Measurements from ENCODE around the gene JHY. TPM values are rescaled to one million over a fixed set of nuclear protein-coding genes. Genes with fewer than 3 reads are reported as not detected.

The JHY gene
- polyA plus RNA-seq, 1 of the 3 experiments (the other 2 are of a cell fraction), result 2.9 TPM

GRCh38 chr11:122847466-122847865 is 35.1 kb upstream of the JHY start:
- H3K79me2 ChIP-seq (ENCODE audit: insufficient read depth), result no peaks in the 10 kb centered on the region
- H3F3A ChIP-seq (replicated peaks; ENCODE audit: insufficient read depth), result no peaks in the 10 kb centered on the region
- no peak overlapping the region for H3K27ac ChIP-seq (ENCODE audit: low read depth in 2 of 2, low read length in 1 of 2)
- TF ChIP-seq USF2 (IDR thresholded peaks at IDR 0.05; ENCODE audit: borderline replicate concordance, low read depth, low read length), result no peak
- TF ChIP-seq, protein P1, sequence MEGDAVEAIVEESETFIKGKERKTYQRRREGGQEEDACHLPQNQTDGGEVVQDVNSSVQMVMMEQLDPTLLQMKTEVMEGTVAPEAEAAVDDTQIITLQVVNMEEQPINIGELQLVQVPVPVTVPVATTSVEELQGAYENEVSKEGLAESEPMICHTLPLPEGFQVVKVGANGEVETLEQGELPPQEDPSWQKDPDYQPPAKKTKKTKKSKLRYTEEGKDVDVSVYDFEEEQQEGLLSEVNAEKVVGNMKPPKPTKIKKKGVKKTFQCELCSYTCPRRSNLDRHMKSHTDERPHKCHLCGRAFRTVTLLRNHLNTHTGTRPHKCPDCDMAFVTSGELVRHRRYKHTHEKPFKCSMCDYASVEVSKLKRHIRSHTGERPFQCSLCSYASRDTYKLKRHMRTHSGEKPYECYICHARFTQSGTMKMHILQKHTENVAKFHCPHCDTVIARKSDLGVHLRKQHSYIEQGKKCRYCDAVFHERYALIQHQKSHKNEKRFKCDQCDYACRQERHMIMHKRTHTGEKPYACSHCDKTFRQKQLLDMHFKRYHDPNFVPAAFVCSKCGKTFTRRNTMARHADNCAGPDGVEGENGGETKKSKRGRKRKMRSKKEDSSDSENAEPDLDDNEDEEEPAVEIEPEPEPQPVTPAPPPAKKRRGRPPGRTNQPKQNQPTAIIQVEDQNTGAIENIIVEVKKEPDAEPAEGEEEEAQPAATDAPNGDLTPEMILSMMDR (IDR thresholded peaks at IDR 0.05), result no peak
- TF ChIP-seq, protein P2, sequence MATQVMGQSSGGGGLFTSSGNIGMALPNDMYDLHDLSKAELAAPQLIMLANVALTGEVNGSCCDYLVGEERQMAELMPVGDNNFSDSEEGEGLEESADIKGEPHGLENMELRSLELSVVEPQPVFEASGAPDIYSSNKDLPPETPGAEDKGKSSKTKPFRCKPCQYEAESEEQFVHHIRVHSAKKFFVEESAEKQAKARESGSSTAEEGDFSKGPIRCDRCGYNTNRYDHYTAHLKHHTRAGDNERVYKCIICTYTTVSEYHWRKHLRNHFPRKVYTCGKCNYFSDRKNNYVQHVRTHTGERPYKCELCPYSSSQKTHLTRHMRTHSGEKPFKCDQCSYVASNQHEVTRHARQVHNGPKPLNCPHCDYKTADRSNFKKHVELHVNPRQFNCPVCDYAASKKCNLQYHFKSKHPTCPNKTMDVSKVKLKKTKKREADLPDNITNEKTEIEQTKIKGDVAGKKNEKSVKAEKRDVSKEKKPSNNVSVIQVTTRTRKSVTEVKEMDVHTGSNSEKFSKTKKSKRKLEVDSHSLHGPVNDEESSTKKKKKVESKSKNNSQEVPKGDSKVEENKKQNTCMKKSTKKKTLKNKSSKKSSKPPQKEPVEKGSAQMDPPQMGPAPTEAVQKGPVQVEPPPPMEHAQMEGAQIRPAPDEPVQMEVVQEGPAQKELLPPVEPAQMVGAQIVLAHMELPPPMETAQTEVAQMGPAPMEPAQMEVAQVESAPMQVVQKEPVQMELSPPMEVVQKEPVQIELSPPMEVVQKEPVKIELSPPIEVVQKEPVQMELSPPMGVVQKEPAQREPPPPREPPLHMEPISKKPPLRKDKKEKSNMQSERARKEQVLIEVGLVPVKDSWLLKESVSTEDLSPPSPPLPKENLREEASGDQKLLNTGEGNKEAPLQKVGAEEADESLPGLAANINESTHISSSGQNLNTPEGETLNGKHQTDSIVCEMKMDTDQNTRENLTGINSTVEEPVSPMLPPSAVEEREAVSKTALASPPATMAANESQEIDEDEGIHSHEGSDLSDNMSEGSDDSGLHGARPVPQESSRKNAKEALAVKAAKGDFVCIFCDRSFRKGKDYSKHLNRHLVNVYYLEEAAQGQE (IDR thresholded peaks at IDR 0.05; ENCODE audit: low read depth, low read length), result no peak
- no peak for TF ChIP-seq YY1 (IDR thresholded peaks at IDR 0.05; ENCODE audit: low read depth)
- TF ChIP-seq TAF1 (IDR thresholded peaks at IDR 0.05; ENCODE audit: borderline replicate concordance, low read depth, low read length), result no peak
- no peak for TF ChIP-seq MEF2A (IDR thresholded peaks at IDR 0.05; ENCODE audit: borderline replicate concordance, low read depth)
- no peak for TF ChIP-seq MXI1 (IDR thresholded peaks at IDR 0.05; ENCODE audit: low read depth, low read length)
- TF ChIP-seq EZH2phosphoT487 (IDR thresholded peaks at IDR 0.05; ENCODE audit: borderline replicate concordance, low read depth), result no peak
- ChIA-PET POLR2A (no interaction called here), CTCF (interaction anchor here (0.6 to 1.4 kb wide), 4 partner anchors 33 to 219 kb away, joined by 3 to 6 read pairs (median 4); no protein-coding TSS in a partner anchor)
- no peaks in the 10 kb centered on the region; the same call in 1 of the 2 replicates for H3K27me3 ChIP-seq (ENCODE audit: insufficient read depth)
- H3K4me1 ChIP-seq (ENCODE audit: control insufficient read depth in 1 of 2, insufficient read depth in 2 of 2, low read depth in 1 of 2, low read length in 1 of 2), result peaks cover 0 to 11% of the 10 kb centered on the region in 2 experiments; a peak in 1 of 4 replicates
- H3K4me2 ChIP-seq, result no peak overlapping the region
- H3K9me2 ChIP-seq, result no peaks in the 10 kb centered on the region
- no peak overlapping the region for H3K4me3 ChIP-seq (ENCODE audit: low read depth in 2 of 2, low read length in 1 of 2)
- H3K9me3 ChIP-seq, result no peaks in the 10 kb centered on the region
- no peaks in the 10 kb centered on the region for H4K20me1 ChIP-seq (ENCODE audit: insufficient read depth)
- 69% methylated on average over 1 of the region's 1 CpG for WGBS (ENCODE audit: low lambda C conversion rate)
- DNase-seq, result no peak
- no peak overlapping the region for H3K9ac ChIP-seq
- no peak overlapping the region for H2AFZ ChIP-seq (ENCODE audit: low read depth)
- H3K36me3 ChIP-seq (replicated peaks in 1 of 2; ENCODE audit: control insufficient read depth in 1 of 2, insufficient read depth in 2 of 2, low read length in 1 of 2), result no peaks in the 10 kb centered on the region

DNA sequence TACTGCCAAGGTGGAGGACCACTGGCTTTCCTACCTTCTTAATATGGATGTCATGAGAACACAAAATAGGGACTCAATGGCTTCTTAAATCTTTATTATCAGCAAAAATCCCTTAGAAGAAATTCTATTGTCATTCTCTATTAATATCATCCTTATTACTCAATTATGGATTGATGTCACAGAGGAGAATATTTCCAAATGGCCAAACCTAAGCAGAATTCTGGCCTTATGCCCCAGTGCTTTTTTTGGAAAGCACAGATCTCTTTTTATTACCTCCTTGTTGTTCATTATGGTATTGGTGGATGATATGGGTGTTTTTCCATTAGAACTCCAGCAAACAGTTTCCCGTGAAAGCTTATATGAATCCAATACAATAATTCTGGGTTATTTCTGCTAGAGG is 34.4 kb upstream of the JHY start:
- Histone ChIP-seq H3K27me3 (ENCODE audit: insufficient read depth) (no peaks in the 10 kb centered on the region; the same call in 1 of the 2 replicates), H3K9me3 (no peaks in the 10 kb centered on the region), H3K79me2 (ENCODE audit: insufficient read depth) (no peaks in the 10 kb centered on the region), H3K9me2 (no peaks in the 10 kb centered on the region), H4K20me1 (ENCODE audit: insufficient read depth) (no peaks in the 10 kb centered on the region), H3K4me3 (ENCODE audit: low read depth in 2 of 2, low read length in 1 of 2) (no peak overlapping the region), H3K36me3 (replicated peaks in 1 of 2; ENCODE audit: control insufficient read depth in 1 of 2, insufficient read depth in 2 of 2, low read length in 1 of 2) (no peaks in the 10 kb centered on the region), H2AFZ (ENCODE audit: low read depth) (no peak overlapping the region), H3K4me1 (ENCODE audit: control insufficient read depth in 1 of 2, insufficient read depth in 2 of 2, low read depth in 1 of 2, low read length in 1 of 2) (peaks cover 0 to 11% of the 10 kb centered on the region in 2 experiments; a peak in 1 of 4 replicates), H3K9ac (no peak overlapping the region), H3K4me2 (no peak overlapping the region), H3K27ac (ENCODE audit: low read depth in 2 of 2, low read length in 1 of 2) (no peak overlapping the region), H3F3A (replicated peaks; ENCODE audit: insufficient read depth) (no peaks in the 10 kb centered on the region)
- CTCF ChIA-PET, result interaction anchor here (1.3 to 1.5 kb wide), 2 partner anchors 214 to 219 kb away, joined by 3 to 5 read pairs; no protein-coding TSS in a partner anchor
- 100% methylated on average over 1 of the region's 1 CpG for WGBS (ENCODE audit: low lambda C conversion rate)
- POLR2A ChIA-PET, result no interaction called here
- DNase-seq, result no peak
- no peak for TF ChIP-seq USF2 (IDR thresholded peaks at IDR 0.05; ENCODE audit: borderline replicate concordance, low read depth, low read length)
- no peak for TF ChIP-seq GATA2 (CRISPR knock-in tag; IDR thresholded peaks at IDR 0.05)
- TF ChIP-seq, protein P1 (IDR thresholded peaks at IDR 0.05), result no peak
- no peak for TF ChIP-seq IRF3 (IDR thresholded peaks at IDR 0.05; ENCODE audit: low read depth, low read length)
- TF ChIP-seq YY1 (IDR thresholded peaks at IDR 0.05; ENCODE audit: low read depth), result no peak
- no peak for TF ChIP-seq POLR2AphosphoS5 (IDR thresholded peaks at IDR 0.05; ENCODE audit: low read depth, low read length)
- TF ChIP-seq ELF1 (IDR thresholded peaks at IDR 0.05), result no peak
- TF ChIP-seq SMC3 (IDR thresholded peaks at IDR 0.05; ENCODE audit: low read depth, low read length), result no peak
- TF ChIP-seq TCF12 (IDR thresholded peaks at IDR 0.05), result no peak
- no peak for TF ChIP-seq TAF1 (IDR thresholded peaks at IDR 0.05; ENCODE audit: borderline replicate concordance, low read depth, low read length)

Measured in SK-N-SH (cell line).